ENCODE results near the gene ATXN7L2.

GRCh38 chr1:109472779-109473178, 10.9 kb upstream of the ATXN7L2 start:
- no peak for TF ChIP-seq CTCF (IDR thresholded peaks at IDR 0.05)
- no peak for TF ChIP-seq POLR2A (IDR thresholded peaks at IDR 0.05)
- TF ChIP-seq POLR2AphosphoS5 (IDR thresholded peaks at IDR 0.05), result no peak

Data from gastroesophageal sphincter (tissue), 3 donors.